ENCODE results near the gene SEMA3B.
"Not testable (repeated sequence)": the region's sequence is repeated elsewhere in the genome, so short reads cannot be mapped to it uniquely, and the experiment has no call there.

SEMA3B gene

DNA sequence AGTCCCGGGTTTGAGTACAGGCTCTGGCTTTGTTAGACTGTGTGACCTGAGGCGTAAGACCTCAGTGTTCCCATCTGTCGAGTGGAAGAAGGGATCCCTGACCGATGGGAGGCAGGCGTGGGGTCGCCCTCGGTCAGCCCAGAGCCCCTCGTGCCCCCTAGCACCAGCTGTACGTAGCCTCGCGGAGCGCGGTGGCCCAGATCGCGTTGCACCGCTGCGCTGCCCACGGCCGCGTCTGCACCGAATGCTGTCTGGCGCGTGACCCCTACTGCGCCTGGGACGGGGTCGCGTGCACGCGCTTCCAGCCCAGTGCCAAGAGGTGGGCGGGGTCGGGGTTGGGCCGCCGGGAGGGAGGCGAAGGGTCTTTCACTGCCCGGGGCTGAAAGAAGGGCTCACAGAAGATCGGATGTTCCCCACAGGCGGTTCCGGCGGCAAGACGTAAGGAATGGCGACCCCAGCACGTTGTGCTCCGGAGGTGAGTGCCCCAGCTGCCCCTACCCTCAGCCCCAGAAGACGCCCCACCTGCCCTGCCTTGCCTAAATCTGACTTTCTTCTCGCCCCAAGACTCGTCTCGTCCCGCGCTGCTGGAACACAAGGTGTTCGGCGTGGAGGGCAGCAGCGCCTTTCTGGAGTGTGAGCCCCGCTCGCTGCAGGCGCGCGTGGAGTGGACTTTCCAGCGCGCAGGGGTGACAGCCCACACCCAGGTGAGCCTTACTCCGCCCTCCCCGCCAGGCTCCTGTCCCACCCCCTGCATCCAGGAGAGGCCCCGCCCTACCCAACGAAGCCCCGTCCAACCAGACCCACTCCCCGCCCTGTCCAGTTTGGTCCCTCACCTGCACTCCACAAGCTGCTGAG lies 6.4 kb downstream of the SEMA3B start:
- no peak for FAIRE-seq
- no peak for DNase-seq (ENCODE audit: insufficient read length, low spot score)
- TF ChIP-seq CTCF (IDR thresholded peaks at IDR 0.05; ENCODE audit: insufficient read depth, missing control alignments), result no peak

DNA sequence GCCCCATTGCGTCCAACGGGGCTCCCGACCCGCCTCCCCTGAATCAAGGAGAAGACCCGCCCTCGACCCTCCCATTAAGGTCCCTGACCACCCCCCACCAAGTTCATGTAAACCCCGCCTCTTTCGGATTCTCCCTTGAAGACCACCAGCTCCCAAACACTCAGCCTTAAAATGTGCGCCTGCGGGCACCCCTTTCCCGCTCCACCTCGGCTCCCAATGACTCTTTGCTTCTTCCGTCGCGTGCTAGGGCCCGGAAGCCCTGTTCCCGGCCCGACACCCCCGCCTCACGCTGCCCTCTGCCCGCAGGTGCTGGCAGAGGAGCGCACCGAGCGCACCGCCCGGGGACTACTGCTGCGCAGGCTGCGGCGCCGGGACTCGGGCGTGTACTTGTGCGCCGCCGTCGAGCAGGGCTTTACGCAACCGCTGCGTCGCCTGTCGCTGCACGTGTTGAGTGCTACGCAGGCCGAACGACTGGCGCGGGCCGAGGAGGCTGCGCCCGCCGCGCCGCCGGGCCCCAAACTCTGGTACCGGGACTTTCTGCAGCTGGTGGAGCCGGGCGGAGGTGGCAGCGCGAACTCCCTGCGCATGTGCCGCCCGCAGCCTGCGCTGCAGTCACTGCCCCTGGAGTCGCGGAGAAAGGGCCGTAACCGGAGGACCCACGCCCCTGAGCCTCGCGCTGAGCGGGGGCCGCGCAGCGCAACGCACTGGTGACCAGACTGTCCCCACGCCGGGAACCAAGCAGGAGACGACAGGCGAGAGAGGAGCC lies 7.2 kb downstream of the SEMA3B start:
- DNase-seq (ENCODE audit: insufficient read length, low spot score), result no peak
- TF ChIP-seq CTCF (IDR thresholded peaks at IDR 0.05; ENCODE audit: insufficient read depth, missing control alignments), result no peak
- FAIRE-seq, result no peak

GRCh38 chr3:50276762-50277101 lies 7.8 kb downstream of the SEMA3B start:
- FAIRE-seq (no peak), DNase-seq (ENCODE audit: insufficient read length, low spot score) (no peak)
- TF ChIP-seq CTCF (IDR thresholded peaks at IDR 0.05; ENCODE audit: insufficient read depth, missing control alignments), result no peak

DNA sequence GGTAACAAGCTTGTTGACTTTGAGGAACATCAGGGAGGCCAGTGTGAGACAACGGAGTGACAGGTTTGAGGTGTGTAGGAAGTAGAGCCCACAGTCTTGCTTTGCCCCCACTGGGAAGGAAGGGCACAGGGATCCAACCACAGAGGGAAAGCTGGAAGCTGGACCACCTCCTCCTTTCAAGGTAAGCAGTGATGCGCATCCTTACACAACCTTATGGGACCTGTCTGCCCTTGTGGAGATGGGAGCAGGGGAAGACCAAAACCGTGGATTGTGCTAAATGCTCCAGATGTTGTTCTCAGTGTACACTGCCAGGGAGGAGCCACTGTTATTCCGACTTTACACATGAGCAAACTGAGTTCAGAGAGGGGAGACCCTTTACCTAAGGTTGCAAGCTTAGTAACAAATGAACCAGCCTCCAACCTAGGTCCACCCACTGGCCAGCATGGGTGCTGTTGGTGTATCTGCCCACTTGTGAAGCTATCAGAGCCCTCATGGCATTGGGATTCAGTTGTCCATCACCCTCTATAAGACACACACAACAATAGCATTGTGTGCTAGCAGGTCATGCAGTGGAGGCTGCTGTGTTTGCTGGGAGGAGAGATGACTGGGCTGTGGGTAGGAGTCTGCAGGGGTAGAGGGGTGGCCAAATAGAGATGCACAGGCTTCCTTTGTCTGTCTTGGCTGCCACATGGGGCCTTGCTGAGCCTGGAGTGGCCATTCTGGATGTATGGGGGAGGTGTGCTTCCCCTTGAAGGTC lies 9.4 kb downstream of the SEMA3B start:
- DNase-seq (ENCODE audit: insufficient read length, low spot score) (no peak), FAIRE-seq (no peak)
- no peak for TF ChIP-seq CTCF (IDR thresholded peaks at IDR 0.05; ENCODE audit: insufficient read depth, missing control alignments)

- TF ChIP-seq CTCF (IDR thresholded peaks at IDR 0.05; ENCODE audit: insufficient read depth, missing control alignments), result no peak
- DNase-seq (ENCODE audit: insufficient read length, low spot score) (no peak), FAIRE-seq (no peak)
These were observed 9.9 kb downstream of the SEMA3B start, which contains the start of gene LSMEM2 for GRCh38 chr3:50278880-50279224. Gene LSMEM2, plus strand, starts transcription at chr3:50279087. Its CDS starts 27 bp downstream, at chr3:50279114.

- FAIRE-seq (no peak), DNase-seq (ENCODE audit: insufficient read length, low spot score) (no peak)
- no peak for TF ChIP-seq CTCF (IDR thresholded peaks at IDR 0.05; ENCODE audit: insufficient read depth, missing control alignments)
These were observed 10.5 kb downstream of the SEMA3B start for GRCh38 chr3:50279255-50280016.

DNA sequence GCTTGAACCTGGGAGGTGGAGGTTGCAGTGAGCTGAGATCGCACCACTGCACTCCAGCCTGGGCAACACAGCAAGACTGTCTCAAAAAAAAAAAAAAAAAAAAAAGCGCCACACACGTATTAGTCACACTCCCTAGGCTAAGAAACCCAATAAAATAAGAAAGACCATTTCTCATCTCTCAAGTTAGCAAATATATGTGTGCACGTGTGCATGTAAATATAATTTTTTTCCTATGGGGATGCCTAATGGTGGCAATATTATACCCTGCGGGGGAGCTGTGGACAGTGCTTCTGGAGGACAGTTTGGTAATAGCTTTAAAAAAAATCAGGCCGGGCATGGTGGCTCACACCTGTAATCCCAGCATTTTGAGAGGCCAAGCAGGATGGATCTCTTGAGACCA lies 15.2 kb downstream of the SEMA3B start:
- DNase-seq (ENCODE audit: insufficient read length, low spot score); FAIRE-seq: not testable (repeated sequence)

Data from D721Med (cell line).